HG03025 (cell line): ENCODE measurements around the gene AGPAT4.
"Not testable (repeated sequence)": the region's sequence is repeated elsewhere in the genome, so short reads cannot be mapped to it uniquely, and the experiment has no call there.

ENCODE experiments used
- ATAC-seq: cut with Tn5 transposase; IDR thresholded peaks from one replicate; pipeline ENCODE4 v1.9.1; 2021; ENCODE audit warnings: mild to moderate bottlenecking, moderate library complexity; ENCODE audit not compliant: unreplicated experiment, low FRiP score

AGPAT4 gene

GRCh38 chr6:161172769-161173168 lies 101.1 kb downstream of the AGPAT4 start:
- not testable (repeated sequence) for ATAC-seq

GRCh38 chr6:161171207-161171606 lies 102.7 kb downstream of the AGPAT4 start:
- ATAC-seq, result no peak

GRCh38 chr6:161169696-161170095 lies 104.2 kb downstream of the AGPAT4 start:
- ATAC-seq, result no peak

GRCh38 chr6:161169035-161169434 lies 104.8 kb downstream of the AGPAT4 start:
- ATAC-seq, result no peak

GRCh38 chr6:161168281-161168891 lies 105.5 kb downstream of the AGPAT4 start:
- ATAC-seq, result no peak

- no peak for ATAC-seq
Observed at GRCh38 chr6:161166677-161167076, 107.2 kb downstream of the AGPAT4 start.

- no peak for ATAC-seq
Observed at GRCh38 chr6:161166176-161166575, 107.7 kb downstream of the AGPAT4 start.

- no peak for ATAC-seq
Observed at GRCh38 chr6:161164182-161164625, 109.7 kb downstream of the AGPAT4 start.

- ATAC-seq, result no peak
Observed at GRCh38 chr6:161163466-161164181, 110.2 kb downstream of the AGPAT4 start.

GRCh38 chr6:161162722-161163121 lies 111.1 kb downstream of the AGPAT4 start:
- no peak for ATAC-seq

- ATAC-seq, result no peak
Observed at GRCh38 chr6:161161889-161162624, 111.8 kb downstream of the AGPAT4 start.

GRCh38 chr6:161161121-161161520 lies 112.7 kb downstream of the AGPAT4 start:
- no peak for ATAC-seq

GRCh38 chr6:161154796-161155335 lies 119.0 kb downstream of the AGPAT4 start:
- no peak for ATAC-seq

- ATAC-seq, result no peak
Observed at GRCh38 chr6:161153725-161154124, 120.1 kb downstream of the AGPAT4 start.

- ATAC-seq, result no peak
Observed at GRCh38 chr6:161152907-161153662, 120.8 kb downstream of the AGPAT4 start.

- ATAC-seq, result no peak
Observed at GRCh38 chr6:161152527-161152862, 121.4 kb downstream of the AGPAT4 start.

- no peak for ATAC-seq
Observed at GRCh38 chr6:161151660-161152526, 122.0 kb downstream of the AGPAT4 start.

GRCh38 chr6:161151059-161151645 lies 122.7 kb downstream of the AGPAT4 start:
- no peak for ATAC-seq

GRCh38 chr6:161150566-161150965 lies 123.3 kb downstream of the AGPAT4 start:
- ATAC-seq, result no peak
